ENCODE data around the gene ZNF511.
A peak's percentile ranks its signal among the peaks of the same experiment; 100 is the strongest.

ZNF511 gene

DNA sequence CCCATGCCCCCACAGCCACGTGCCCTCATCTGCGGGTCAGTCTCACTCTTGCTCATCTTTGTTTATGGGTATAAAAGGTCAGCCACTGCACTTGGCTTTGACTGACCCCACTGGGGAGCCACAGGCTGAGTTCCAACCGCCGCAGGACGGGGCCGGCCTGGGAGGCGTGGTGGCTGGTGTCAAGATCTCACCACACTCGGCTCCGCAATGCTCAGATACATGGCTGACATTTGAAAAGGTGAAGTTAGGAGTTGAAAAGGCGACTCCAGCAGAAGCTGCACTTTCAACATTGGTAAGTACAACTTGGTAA lies 14.9 kb upstream of the ZNF511 start:
- no peak for DNase-seq

DNA sequence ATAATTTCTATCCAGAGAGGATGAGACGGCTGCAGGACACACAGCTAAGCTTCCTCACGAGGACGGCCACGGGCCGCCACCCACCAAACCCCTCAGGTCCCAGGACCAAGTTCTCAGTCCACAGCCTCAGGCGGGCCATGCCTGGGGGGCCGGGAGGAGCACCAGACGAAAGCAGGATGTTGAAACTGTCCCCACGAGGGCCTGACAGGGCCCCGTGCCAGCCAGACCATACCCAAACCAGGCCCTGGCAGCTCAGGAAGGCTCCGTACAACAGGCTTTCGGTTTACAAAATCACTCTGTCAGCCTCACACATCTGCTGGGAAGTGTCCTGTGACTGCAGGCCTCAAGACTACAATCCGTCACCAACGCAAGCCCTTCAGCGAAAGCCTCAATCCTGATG lies 14.5 kb upstream of the ZNF511 start:
- no peak for DNase-seq

GRCh38 chr10:133295426-133296320 lies 13.0 kb upstream of the ZNF511 start:
- DNase-seq = no peak

DNA sequence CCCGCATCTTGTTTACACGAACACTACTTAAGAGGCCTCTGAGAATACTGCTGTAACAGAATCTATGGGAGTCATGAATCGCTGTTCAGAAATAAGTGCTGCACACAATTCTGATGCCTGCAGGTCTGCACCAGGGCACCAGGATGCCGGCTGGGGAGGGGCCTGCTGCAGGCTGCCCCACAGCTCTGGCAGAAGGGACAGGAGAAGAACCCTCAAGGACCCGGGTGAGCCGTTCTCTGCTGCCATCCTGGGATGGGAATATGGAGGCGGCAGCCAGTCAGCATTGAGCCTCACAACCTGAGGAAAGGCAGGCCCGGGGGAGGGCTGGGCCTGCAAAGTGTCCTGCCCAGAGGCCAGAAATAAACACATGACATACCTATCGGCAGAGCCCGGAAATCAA lies 11.2 kb upstream of the ZNF511 start:
- no peak for DNase-seq

DNA sequence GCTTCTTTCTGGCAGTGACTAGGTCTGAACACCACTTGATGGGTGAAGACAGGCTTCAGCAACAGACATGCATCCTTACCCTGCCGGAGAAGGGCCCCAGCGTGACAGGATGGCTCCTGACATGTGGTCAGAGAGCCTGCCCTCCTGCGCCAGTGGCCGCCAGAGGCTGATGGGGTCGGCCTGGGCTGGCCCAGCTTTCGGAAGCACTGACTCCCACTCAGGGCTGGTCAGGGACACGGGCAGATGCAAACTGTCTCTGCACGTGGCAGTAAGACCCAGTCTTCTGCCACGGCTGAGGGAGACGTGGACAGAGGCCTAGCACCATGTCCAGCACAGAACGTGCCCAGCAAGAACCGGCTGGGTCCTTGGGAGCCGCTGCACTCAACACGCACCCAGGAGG lies 10.2 kb upstream of the ZNF511 start:
- no peak for DNase-seq

GRCh38 chr10:133299224-133299623 lies 9.5 kb upstream of the ZNF511 start:
- no peak for DNase-seq

GRCh38 chr10:133299738-133300137 lies 9.0 kb upstream of the ZNF511 start:
- DNase-seq = no peak

DNA sequence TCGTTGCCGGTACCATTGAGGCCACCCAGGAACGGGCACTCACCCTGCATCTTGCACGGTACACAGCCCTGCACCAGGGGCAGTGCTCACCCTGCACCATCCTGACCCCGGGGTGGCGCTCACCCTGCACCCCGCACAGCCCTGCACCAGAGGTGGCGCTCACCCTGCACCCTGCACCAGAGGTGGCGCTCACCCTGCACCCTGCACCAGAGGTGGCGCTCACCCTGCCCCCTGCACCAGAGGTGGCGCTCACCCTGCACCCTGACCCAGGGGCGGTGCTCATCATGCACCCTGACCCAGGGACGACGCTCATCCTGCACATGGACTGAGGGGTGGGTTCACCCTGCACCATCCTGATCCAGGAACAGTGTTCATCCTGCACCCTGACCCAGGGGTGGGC lies 6.5 kb upstream of the ZNF511 start:
- no peak for DNase-seq

DNA sequence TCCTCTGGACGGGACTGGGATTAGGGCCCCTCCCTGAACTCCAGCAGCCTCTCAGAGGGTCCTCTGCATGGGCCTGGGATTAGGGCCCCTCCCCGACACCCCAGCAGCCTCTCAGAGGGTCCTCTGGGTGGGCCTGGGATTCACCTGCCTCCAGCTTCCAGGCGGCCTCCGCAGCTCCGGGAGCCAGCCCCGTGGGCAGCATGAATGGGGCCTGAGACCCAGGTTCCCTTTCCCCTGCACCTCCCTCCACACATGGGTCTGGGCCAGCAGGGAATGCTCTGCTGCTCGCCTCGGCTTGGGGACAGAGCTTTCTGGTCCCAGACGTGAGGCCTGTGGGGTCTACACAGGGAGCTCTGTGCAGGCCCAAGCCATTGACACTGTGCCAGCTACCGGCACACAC lies 5.5 kb upstream of the ZNF511 start:
- DNase-seq = no peak

- no peak for DNase-seq
These were observed 2.6 kb upstream of the ZNF511 start for GRCh38 chr10:133306097-133306476.

GRCh38 chr10:133306941-133307379 lies 1.8 kb upstream of the ZNF511 start:
- no peak for DNase-seq

DNA sequence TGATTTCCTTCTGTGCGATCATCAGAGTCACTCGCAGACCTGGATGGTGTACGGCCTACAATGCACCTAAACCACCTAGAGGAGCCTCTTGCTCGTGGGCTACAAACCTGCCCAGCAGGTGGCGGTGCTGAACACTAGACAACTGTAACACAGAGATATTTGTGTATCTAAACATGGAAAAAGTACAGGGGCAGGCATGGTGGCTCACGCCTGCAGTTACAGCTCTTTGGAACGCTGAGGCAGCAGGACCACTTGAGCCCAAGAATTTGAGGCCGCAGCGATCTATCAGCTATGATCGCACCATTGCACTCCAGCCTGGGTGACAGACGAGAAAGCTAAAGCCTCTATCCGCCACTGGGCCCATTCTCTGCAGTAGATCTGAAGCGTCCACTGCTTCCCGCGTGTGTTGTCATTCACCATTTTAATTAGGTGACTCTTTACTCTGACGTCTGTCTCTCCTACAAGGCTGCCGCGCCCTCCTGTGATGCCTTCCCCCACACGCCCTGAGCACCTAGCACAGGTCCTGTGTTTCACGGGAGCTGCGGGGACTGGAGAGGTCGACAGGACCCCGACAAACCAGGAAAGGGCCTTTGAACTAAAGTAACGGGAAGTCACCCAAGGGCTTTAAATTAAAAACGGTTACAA lies 816 bp upstream of the ZNF511 start:
- no peak for DNase-seq

- DNase-seq = peak; percentile 93
These were observed 496 bp downstream of the ZNF511 start for GRCh38 chr10:133309100-133309719.

- DNase-seq = no peak
These were observed 1.1 kb downstream of the ZNF511 start for GRCh38 chr10:133309720-133310398.

DNA sequence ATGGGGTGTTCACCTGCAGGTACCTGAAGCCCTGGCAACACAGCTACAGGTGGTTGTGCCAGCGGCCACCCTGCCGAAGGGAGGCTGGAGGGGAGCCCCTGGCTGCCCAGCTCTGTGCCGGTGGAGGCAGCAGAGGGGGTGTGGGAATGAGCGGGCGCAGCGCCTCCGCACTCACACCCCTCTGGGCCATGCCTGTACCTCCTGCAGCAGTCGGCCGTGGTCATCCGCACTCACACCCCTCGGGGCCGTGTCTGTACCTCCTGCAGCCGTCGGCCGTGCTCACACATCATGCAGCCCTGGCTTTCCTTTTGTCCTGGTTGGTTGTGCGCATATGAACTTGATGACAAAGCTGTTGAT lies 1.7 kb downstream of the ZNF511 start:
- no peak for DNase-seq

DNA sequence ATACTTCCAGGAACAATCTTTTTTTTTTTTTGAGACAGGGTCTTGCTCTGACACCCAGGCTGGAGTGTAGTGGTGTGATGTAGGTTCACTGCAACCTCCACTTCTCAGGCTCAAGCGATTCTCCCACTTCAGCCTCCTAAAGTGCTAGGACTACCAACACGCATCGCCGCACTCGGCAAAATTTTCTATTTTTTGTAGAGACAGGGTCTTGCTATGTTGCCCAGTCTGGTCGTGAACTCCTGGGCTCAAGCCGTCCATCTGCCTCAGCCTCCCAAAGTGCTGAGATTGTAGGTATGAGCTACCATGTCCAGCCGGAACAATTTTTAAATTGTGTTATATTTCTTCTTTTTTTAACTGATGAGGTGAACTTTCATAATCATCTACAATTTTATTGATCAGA lies 2.1 kb downstream of the ZNF511 start:
- no peak for DNase-seq

DNA sequence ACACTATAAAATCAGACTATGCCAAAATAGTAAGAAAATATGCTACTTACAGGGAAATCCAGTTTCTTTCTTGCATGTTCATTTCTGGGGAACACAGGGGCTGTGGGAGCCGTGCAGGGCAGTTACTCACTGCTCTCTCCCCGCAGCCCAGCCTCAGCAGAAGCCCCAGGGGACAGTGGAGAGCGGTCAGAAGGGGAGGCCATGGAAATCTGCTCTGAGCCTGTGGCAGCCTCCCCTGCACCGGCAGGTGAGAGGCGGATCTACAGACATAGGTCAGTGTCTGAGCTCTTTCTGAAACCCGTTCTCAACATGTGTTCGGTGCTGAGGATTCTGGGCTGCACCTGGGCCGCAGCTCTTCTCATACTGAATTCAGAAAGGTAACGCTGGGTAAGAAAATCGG lies 2.9 kb downstream of the ZNF511 start:
- DNase-seq = no peak

- DNase-seq = no peak
These were observed 3.5 kb downstream of the ZNF511 start for GRCh38 chr10:133312016-133312768.

- DNase-seq = no peak
These were observed 4.0 kb downstream of the ZNF511 start for GRCh38 chr10:133312769-133313145.

- DNase-seq = no peak
These were observed 4.5 kb downstream of the ZNF511 start for GRCh38 chr10:133313192-133313591.

DNA sequence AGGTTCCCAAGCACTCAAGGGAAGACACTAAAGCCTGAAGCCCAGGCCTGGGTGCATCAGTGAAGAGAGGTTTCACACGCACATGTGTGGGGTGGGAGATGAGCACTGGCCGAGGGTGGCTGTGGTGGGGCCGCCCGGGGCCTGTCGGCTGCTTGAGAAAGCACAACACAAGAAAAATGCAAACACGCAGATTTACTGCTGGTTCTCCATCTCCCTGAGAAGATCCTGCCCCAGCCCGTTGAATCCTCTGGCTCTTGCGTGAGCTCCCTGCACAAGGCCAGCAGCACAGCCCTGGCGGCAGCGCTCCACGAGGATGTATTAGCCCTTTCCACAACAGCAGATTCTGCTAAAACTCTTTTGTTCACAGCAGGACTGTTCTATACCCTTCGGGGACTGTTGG lies 6.2 kb downstream of the ZNF511 start:
- no peak for DNase-seq

- DNase-seq = no peak
These were observed 7.1 kb downstream of the ZNF511 start for GRCh38 chr10:133315847-133316246.

GRCh38 chr10:133316266-133316665 lies 7.6 kb downstream of the ZNF511 start:
- DNase-seq = no peak

Data from left hindlimb (tissue), 1 donor.